ENCODE data around the gene WDR33. TPM values are rescaled to one million over a fixed set of nuclear protein-coding genes. Genes with fewer than 3 reads are reported as not detected.

WDR33 gene
- total and polyA plus RNA-seq, 4 donors, result 8.2 to 37.5 (median 22.4) TPM

DNA sequence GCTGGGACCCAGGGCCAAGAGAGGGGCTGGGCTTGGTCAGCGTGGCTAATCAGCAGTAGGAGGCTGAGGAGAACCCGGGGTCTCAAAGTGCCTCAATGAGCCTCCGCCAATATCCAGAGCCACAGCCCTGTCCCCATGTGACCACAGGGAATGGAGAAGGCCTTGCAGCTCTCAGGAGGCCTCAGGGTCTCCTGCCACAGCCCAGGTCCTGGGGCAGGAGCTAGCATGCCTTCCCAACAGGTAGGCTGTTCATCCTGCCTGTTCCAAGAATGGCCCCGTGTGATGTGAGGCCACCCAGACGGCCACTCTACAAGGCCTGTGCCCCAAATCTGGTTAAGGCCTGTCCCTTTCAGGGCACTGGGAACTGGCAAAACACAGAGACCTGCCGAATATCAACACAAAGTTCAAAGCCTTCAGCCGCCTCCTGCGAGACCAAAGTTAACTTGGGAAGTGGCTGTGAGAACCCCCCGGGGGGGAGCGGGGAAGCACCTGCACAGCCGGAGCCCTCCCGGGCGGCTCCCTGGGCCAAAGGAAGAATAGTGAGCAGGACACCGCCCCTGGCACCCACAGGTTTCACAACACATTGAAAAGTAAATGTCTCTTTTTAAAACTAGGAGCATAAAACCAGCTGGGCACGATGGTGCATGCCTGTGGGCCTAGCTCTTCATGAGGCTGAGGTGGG, 131.2 kb downstream of the WDR33 start:
- peaks cover 0 to 7% (median 6%) of the 10 kb centered on the region in 4 donors for H3K4me1 ChIP-seq (ENCODE audit: control insufficient read depth in 4 of 4, insufficient read depth in 4 of 4, low read length in 3 of 4)
- 91% methylated on average over 15 of the region's 15 CpGs for WGBS
- no peak overlapping the region for H3K9ac ChIP-seq (ENCODE audit: low read depth in 1 of 2, low read length in 2 of 2)
- no peak overlapping the region for H3K27ac ChIP-seq (ENCODE audit: low read depth in 1 of 2, low read length in 2 of 2)
- TF ChIP-seq, protein P1, sequence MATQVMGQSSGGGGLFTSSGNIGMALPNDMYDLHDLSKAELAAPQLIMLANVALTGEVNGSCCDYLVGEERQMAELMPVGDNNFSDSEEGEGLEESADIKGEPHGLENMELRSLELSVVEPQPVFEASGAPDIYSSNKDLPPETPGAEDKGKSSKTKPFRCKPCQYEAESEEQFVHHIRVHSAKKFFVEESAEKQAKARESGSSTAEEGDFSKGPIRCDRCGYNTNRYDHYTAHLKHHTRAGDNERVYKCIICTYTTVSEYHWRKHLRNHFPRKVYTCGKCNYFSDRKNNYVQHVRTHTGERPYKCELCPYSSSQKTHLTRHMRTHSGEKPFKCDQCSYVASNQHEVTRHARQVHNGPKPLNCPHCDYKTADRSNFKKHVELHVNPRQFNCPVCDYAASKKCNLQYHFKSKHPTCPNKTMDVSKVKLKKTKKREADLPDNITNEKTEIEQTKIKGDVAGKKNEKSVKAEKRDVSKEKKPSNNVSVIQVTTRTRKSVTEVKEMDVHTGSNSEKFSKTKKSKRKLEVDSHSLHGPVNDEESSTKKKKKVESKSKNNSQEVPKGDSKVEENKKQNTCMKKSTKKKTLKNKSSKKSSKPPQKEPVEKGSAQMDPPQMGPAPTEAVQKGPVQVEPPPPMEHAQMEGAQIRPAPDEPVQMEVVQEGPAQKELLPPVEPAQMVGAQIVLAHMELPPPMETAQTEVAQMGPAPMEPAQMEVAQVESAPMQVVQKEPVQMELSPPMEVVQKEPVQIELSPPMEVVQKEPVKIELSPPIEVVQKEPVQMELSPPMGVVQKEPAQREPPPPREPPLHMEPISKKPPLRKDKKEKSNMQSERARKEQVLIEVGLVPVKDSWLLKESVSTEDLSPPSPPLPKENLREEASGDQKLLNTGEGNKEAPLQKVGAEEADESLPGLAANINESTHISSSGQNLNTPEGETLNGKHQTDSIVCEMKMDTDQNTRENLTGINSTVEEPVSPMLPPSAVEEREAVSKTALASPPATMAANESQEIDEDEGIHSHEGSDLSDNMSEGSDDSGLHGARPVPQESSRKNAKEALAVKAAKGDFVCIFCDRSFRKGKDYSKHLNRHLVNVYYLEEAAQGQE (IDR thresholded peaks at IDR 0.05), result no peak
- TF ChIP-seq SP1 (IDR thresholded peaks at IDR 0.05), result no peak
- TF ChIP-seq HNF4A (conservative IDR thresholded peaks at IDR 0.05), result no peak
- no peak for TF ChIP-seq FOXA2 (IDR thresholded peaks at IDR 0.05)
- no peak for TF ChIP-seq JUND (IDR thresholded peaks at IDR 0.05)
- TF ChIP-seq CTCF (IDR thresholded peaks at IDR 0.05; ENCODE audit: low read depth, low read length, missing input control), result no peak
- no peak for TF ChIP-seq FOXA1 (IDR thresholded peaks at IDR 0.05)
- no peak for TF ChIP-seq RXRA (IDR thresholded peaks at IDR 0.05)
- TF ChIP-seq HNF4G (IDR thresholded peaks at IDR 0.05), result no peak
- no peak for TF ChIP-seq YY1 (IDR thresholded peaks at IDR 0.05)
- H3K4me3 ChIP-seq (ENCODE audit: low read depth in 1 of 3, low read length in 3 of 3), result no peak overlapping the region
- DNase-seq (ENCODE audit: low spot score), result no peak
- H3K9me3 ChIP-seq (ENCODE audit: control insufficient read depth in 4 of 4, low read length in 3 of 4), result no peaks in the 10 kb centered on the region
- H3K27me3 ChIP-seq (ENCODE audit: control insufficient read depth in 4 of 4, insufficient read depth in 4 of 4, low read length in 3 of 4), result no peaks in the 10 kb centered on the region
- H3K36me3 ChIP-seq (ENCODE audit: control insufficient read depth in 4 of 4, insufficient read depth in 3 of 4, low read depth in 1 of 4, low read length in 3 of 4), result no peaks in the 10 kb centered on the region

DNA sequence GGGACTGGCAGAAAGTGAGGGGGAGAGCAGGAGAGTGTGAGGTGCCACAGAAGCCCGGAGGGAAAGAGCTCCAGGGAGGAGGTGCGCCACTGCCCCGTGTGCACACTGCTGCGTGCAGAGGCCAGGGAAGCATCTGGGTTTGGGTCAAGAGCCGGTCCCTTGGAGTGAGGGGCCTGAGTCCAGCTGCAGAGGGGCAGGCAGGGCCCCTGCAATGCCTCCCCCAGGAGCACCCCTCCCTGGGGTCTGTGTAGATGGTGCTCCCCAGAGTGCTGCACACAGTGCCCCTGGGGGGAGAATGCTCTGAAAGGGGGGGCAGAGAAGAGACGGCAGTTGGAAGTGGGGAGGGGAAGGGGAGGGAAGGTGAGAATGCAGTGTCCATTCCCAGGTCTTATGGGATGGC, 132.0 kb downstream of the WDR33 start:
- Histone ChIP-seq H3K27me3 (ENCODE audit: control insufficient read depth in 4 of 4, insufficient read depth in 4 of 4, low read length in 3 of 4) (no peaks in the 10 kb centered on the region), H3K27ac (ENCODE audit: low read depth in 1 of 2, low read length in 2 of 2) (no peak overlapping the region), H3K9ac (ENCODE audit: low read depth in 1 of 2, low read length in 2 of 2) (no peak overlapping the region), H3K9me3 (ENCODE audit: control insufficient read depth in 4 of 4, low read length in 3 of 4) (no peaks in the 10 kb centered on the region), H3K36me3 (ENCODE audit: control insufficient read depth in 4 of 4, insufficient read depth in 3 of 4, low read depth in 1 of 4, low read length in 3 of 4) (no peaks in the 10 kb centered on the region), H3K4me1 (ENCODE audit: control insufficient read depth in 4 of 4, insufficient read depth in 4 of 4, low read length in 3 of 4) (peaks cover 2 to 15% (median 12%) of the 10 kb centered on the region in 4 donors), H3K4me3 (ENCODE audit: low read depth in 1 of 3, low read length in 3 of 3) (no peak overlapping the region)
- DNase-seq (ENCODE audit: low spot score), result no peak
- TF ChIP-seq SP1 (IDR thresholded peaks at IDR 0.05), result no peak
- no peak for TF ChIP-seq ZBTB33 (IDR thresholded peaks at IDR 0.05)
- no peak for TF ChIP-seq CTCF (IDR thresholded peaks at IDR 0.05; ENCODE audit: low read depth, low read length, missing input control)
- TF ChIP-seq FOXA2 (IDR thresholded peaks at IDR 0.05), result no peak
- TF ChIP-seq RAD21 (IDR thresholded peaks at IDR 0.05), result no peak
- TF ChIP-seq, protein P1 (IDR thresholded peaks at IDR 0.05), result no peak
- no peak for TF ChIP-seq JUND (IDR thresholded peaks at IDR 0.05)
- no peak for TF ChIP-seq HNF4G (IDR thresholded peaks at IDR 0.05)
- TF ChIP-seq MAX (IDR thresholded peaks at IDR 0.05), result no peak
- TF ChIP-seq HNF4A (conservative IDR thresholded peaks at IDR 0.05), result no peak
- no peak for TF ChIP-seq FOXA1 (IDR thresholded peaks at IDR 0.05)
- no peak for TF ChIP-seq GABPA (IDR thresholded peaks at IDR 0.05 in 1 of 2, conservative IDR thresholded peaks at IDR 0.05 in 1 of 2)
- TF ChIP-seq YY1 (IDR thresholded peaks at IDR 0.05), result no peak
- no peak for TF ChIP-seq TAF1 (conservative IDR thresholded peaks at IDR 0.05)
- TF ChIP-seq ATF3 (IDR thresholded peaks at IDR 0.05), result no peak
- no peak for TF ChIP-seq NR2F2 (IDR thresholded peaks at IDR 0.05)
- WGBS, result 91% methylated on average over 6 of the region's 6 CpGs

Data from liver (tissue), 9 donors.